22Rv1 (cell line): ENCODE data around the gene DNAJC8.

Experiments used
- H3K27ac ChIP-seq: fragments of 450-650 bp; 2 replicates; pipeline ENCODE4 v1.5.1; 2017
- CTCF ChIP-seq: fragments of 450-650 bp; IDR thresholded peaks from 2 replicates; pipeline ENCODE4 v1.5.1; 2017; ENCODE audit warnings: mild to moderate bottlenecking
- ZFX ChIP-seq: fragments of 450-650 bp; IDR thresholded peaks from 2 replicates; pipeline ENCODE4 v1.6.1; 2017; ENCODE audit warnings: antibody characterized with exemption, borderline replicate concordance

DNAJC8 gene

DNA sequence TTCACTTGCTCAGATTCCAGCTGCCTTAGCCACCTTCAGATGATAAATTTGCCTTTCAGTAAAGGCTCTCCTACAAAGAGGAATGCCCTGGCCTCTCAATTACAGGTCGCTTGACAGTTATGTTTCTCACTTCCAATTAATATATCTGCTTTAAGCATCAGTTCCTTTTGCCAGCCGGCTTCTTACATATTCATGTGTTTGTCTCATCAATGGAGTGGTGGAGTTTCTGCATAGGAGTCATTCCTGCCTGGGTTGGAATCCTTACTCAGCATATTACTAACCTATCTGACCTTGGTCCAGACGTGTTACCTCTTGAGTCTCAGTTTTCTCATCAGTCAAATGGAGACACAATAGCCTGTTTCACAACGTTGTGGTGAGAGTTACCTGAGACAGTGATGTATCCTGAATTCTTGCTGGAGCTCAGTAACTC is 17.1 kb upstream of the DNAJC8 start:
- peak overlapping the region; percentile 91 for H3K27ac ChIP-seq

GRCh38 chr1:28249013-28249865 is 16.4 kb upstream of the DNAJC8 start:
- TF ChIP-seq CTCF, result no peak
- TF ChIP-seq ZFX, result no peak
- H3K27ac ChIP-seq, result peak overlapping the region; percentile 91

More for the DNA sequence above, 17.1 kb upstream of the DNAJC8 start:
- TF ChIP-seq ZFX, result no peak
- no peak for TF ChIP-seq CTCF

- TF ChIP-seq ZFX (no peak), CTCF (peak; percentile 95)
- peak overlapping the region; percentile 91 for H3K27ac ChIP-seq
These were observed 15.6 kb upstream of the DNAJC8 start for GRCh38 chr1:28248273-28249012.

- TF ChIP-seq ZFX (no peak), CTCF (no peak)
These were observed 14.9 kb upstream of the DNAJC8 start for GRCh38 chr1:28247612-28248272.

GRCh38 chr1:28246427-28246832 is 13.6 kb upstream of the DNAJC8 start:
- peak overlapping the region; percentile 91 for H3K27ac ChIP-seq
- TF ChIP-seq CTCF (no peak), ZFX (no peak)

More at GRCh38 chr1:28247612-28248272, 14.9 kb upstream of the DNAJC8 start:
- H3K27ac ChIP-seq, result peak overlapping the region; percentile 91

DNA sequence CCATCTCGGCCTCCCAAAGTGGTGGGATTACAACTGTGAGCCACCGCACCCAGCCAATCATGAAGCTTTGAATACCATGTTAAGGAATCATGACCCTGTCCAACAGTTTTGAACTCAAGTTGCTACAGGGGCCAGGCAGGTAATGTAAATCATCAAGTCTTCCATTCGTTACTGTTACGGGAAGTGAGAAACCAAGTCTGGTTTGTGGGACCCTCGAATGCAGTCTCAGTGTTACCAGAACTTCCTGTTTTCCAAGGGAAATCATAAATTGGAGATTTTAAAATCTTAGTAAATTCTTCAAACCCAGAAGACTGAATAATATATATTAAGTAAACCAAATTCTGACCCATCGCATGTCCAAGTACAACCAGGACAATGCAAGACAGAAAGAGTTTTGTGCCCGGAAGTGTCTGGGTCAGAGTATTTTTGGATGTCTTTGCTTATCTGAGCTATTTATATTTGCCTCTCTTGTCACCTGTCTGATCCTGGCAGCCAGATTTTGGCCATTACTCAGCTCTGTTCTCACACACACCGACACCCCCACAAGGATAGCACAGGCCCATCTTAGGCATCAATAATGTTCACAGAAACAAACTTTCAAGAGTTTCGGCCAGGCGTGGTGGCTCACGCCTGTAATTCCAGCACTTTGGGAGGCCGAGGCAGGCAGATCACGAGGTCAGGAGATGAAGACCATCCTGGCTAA is 11.9 kb upstream of the DNAJC8 start:
- no peak overlapping the region for H3K27ac ChIP-seq
- no peak for TF ChIP-seq CTCF
